ENCODE data around the gene CCDC39.

CCDC39 gene

GRCh38 chr3:180694321-180694720 lies 15.0 kb upstream of the CCDC39 start:
- no peak for TF ChIP-seq CTCF (IDR thresholded peaks at IDR 0.05; ENCODE audit: low read depth, low read length)

GRCh38 chr3:180693656-180694055 lies 14.4 kb upstream of the CCDC39 start:
- no peak overlapping the region for H3K4me3 ChIP-seq (ENCODE audit: low read depth, low read length)
- no peak for TF ChIP-seq CTCF (IDR thresholded peaks at IDR 0.05; ENCODE audit: low read depth, low read length)

More at GRCh38 chr3:180694321-180694720, 15.0 kb upstream of the CCDC39 start:
- no peak overlapping the region for H3K4me3 ChIP-seq (ENCODE audit: low read depth, low read length)

DNA sequence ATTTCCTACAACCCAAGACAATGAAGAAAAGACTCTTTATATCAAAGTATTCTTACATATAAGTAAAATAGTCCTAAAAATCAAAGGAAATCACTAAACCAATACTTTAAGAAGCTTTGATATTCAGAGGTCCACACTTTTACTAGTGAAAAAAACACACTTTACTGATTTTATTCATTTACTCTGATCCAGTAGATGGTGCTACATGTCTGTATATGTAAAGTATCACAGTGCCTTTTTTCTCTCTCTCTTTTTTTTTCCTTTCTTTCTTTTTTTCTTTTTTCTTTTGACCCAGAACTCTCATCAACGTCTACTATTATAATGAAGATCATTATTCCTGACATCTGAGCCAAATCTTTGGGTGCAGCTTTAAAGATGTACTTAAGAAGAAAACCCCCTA lies 10.8 kb upstream of the CCDC39 start:
- no peak for TF ChIP-seq CTCF (IDR thresholded peaks at IDR 0.05; ENCODE audit: low read depth, low read length)
- no peak overlapping the region for H3K4me3 ChIP-seq (ENCODE audit: low read depth, low read length)

GRCh38 chr3:180684807-180685206 lies 5.5 kb upstream of the CCDC39 start:
- no peak overlapping the region for H3K4me3 ChIP-seq (ENCODE audit: low read depth, low read length)
- TF ChIP-seq CTCF (IDR thresholded peaks at IDR 0.05; ENCODE audit: low read depth, low read length): no peak

GRCh38 chr3:180683816-180684215 lies 4.5 kb upstream of the CCDC39 start:
- no peak for TF ChIP-seq CTCF (IDR thresholded peaks at IDR 0.05; ENCODE audit: low read depth, low read length)
- no peak overlapping the region for H3K4me3 ChIP-seq (ENCODE audit: low read depth, low read length)

DNA sequence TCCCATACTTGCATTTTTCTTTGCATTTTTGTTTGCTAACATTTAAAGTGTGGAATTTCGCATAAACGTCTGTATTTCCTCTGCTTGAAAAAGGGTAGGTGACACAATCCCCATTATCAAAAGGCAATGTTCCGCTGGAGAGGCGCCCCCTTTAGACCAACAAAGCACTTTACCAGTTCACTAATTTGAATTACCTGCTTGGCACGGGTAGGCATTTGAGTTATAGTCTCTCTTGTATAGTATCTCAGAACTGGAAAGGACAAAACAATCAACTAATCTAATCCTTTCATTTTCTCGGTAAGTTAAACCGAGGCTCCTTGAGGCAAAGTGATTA lies 775 bp upstream of the CCDC39 start:
- no peak for TF ChIP-seq CTCF (IDR thresholded peaks at IDR 0.05; ENCODE audit: low read depth, low read length)

GRCh38 chr3:180678231-180678630 lies 1.1 kb downstream of the CCDC39 start:
- TF ChIP-seq CTCF (IDR thresholded peaks at IDR 0.05; ENCODE audit: low read depth, low read length): no peak
- H3K4me3 ChIP-seq (ENCODE audit: low read depth, low read length): no peak overlapping the region

More for the DNA sequence above, 775 bp upstream of the CCDC39 start:
- peak overlapping the region; percentile 70 for H3K4me3 ChIP-seq (ENCODE audit: low read depth, low read length)

All from WI38 (cell line).